ENCODE data around the gene CTXN1.

The CTXN1 gene

DNA sequence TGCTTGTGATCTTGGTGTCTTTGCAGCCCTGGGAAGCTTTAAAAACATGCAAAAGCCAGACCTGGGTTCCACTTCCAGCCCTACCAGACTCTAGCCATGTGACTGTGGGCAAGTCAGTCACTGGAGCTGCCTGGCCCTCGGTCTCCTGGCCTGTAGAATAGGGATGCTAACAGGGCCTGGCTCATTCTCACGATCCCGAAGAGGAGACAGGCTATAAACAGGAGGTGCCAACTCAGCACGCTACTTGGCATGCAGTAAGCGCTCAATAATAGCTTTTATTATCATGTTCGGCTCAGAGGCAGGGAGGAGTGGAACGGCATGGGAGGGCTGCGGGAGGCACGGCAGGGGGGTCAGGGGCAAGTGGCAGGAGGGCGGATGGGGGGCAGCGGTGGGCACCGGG is 1.7 kb downstream of the CTXN1 start:
- no peak overlapping the region for H3K4me3 ChIP-seq (ENCODE audit: low read length)
- no peak for DNase-seq (ENCODE audit: low read depth)
- TF ChIP-seq, protein P1, sequence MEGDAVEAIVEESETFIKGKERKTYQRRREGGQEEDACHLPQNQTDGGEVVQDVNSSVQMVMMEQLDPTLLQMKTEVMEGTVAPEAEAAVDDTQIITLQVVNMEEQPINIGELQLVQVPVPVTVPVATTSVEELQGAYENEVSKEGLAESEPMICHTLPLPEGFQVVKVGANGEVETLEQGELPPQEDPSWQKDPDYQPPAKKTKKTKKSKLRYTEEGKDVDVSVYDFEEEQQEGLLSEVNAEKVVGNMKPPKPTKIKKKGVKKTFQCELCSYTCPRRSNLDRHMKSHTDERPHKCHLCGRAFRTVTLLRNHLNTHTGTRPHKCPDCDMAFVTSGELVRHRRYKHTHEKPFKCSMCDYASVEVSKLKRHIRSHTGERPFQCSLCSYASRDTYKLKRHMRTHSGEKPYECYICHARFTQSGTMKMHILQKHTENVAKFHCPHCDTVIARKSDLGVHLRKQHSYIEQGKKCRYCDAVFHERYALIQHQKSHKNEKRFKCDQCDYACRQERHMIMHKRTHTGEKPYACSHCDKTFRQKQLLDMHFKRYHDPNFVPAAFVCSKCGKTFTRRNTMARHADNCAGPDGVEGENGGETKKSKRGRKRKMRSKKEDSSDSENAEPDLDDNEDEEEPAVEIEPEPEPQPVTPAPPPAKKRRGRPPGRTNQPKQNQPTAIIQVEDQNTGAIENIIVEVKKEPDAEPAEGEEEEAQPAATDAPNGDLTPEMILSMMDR (IDR thresholded peaks at IDR 0.05; ENCODE audit: insufficient read depth, low read depth, low read length, missing control alignments) = no peak

DNA sequence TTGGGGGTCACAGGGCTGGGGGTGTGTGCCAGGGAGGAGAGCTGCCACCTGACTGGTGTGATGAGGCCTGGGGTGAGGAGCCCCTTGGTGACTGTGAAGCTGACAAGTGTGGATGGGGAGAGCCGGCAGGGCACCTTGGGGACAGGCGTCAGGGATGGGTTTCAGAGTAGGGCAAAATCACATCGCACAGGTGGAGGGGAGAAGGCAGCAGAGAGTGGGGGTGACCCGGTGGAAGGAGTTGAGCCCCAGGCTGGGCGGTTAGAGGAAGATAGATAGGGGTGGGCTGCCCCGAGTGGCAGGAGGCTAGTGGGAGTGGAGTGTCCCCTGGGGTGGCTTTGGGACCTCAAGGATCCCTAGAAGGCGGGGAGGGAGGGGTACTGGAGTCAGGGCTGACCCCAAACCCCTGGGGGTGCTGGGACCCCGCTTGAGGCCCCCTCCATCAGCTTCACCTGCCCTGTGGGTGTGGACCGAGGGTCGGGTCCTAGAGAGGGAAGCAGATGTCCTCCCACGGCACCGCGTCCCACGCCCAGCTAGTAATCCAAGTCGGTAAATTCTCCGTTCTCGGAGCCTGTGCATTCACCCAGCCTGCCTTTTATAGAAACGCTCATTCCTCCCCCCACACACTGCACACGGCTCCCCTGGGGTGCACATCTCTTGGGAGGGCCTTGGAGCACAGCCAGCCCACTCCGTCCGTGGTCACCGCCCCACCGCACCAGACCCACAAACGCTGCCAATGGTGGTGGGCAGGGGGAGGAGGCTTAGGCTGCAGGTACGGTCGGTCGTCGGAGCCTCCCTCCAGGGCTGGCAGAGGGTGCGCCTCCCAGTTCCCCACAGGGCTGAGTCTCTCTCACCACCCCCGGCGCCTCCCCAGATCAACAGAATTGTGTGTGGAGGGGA is 2.4 kb downstream of the CTXN1 start:
- TF ChIP-seq, protein P1 (IDR thresholded peaks at IDR 0.05; ENCODE audit: insufficient read depth, low read depth, low read length, missing control alignments) = no peak
- no peak overlapping the region for H3K4me3 ChIP-seq (ENCODE audit: low read length)
- no peak for DNase-seq (ENCODE audit: low read depth)

DNA sequence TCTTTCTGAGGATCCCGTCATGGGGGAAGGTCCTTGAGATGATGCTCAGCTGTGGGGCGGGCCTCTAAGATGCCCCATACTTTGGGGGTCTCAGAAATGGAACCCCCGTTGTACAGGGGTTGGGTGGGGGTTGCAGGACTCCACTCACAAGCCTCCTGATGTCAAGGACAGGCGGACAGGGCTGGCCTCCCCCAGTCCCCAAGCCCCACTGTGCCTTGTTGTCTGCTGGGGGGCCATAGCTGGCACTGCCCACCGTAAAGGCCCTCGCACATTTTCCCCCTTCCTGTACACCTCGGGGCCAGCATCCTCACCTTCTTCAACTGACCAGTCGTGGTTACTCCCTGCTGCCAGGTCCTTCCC is 3.1 kb downstream of the CTXN1 start:
- no peak for DNase-seq (ENCODE audit: low read depth)
- TF ChIP-seq, protein P1 (IDR thresholded peaks at IDR 0.05; ENCODE audit: insufficient read depth, low read depth, low read length, missing control alignments) = no peak
- H3K4me3 ChIP-seq (ENCODE audit: low read length) = no peak overlapping the region

DNA sequence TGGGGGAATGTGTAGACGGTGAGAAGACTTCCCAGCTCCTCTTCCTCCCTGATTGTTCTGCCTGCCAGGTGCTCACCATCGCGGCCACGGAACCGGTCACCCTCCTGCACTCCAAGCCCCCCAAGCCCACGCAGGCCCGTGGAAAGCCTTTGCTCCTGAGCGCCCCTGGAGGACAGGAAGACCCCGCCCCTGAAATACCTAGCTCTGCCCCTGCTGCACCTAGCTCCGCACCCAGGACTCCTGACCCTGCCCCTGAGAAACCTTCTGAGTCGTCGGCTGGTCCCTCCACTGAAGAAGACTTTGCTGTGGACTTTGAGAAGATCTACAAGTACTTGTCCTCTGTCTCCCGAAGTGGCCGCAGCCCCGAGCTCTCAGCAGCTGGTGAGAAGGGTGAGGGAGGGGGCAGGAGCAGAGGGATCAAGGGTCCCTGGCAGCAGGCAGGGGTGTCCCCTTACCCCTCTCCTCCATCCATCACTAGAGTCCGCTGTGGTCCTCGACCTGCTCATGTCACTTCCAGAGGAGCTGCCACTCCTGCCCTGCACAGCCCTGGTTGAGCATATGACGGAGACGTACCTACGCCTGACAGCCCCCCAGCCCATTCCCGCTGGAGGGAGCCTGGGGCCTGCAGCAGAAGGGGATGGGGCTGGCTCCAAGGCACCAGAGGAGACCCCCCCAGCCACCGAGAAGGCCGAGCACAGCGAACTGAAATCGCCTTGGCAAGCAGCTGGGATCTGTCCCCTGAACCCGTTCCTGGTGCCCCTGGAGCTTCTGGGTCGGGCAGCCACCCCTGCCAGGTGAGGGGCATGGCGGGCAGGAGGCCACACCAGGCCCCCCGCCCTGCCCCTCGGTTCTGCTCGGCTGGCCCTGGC is 3.7 kb downstream of the CTXN1 start:
- no peak overlapping the region for H3K4me3 ChIP-seq (ENCODE audit: low read length)
- no peak for DNase-seq (ENCODE audit: low read depth)
- TF ChIP-seq, protein P1 (IDR thresholded peaks at IDR 0.05; ENCODE audit: insufficient read depth, low read depth, low read length, missing control alignments) = no peak

DNA sequence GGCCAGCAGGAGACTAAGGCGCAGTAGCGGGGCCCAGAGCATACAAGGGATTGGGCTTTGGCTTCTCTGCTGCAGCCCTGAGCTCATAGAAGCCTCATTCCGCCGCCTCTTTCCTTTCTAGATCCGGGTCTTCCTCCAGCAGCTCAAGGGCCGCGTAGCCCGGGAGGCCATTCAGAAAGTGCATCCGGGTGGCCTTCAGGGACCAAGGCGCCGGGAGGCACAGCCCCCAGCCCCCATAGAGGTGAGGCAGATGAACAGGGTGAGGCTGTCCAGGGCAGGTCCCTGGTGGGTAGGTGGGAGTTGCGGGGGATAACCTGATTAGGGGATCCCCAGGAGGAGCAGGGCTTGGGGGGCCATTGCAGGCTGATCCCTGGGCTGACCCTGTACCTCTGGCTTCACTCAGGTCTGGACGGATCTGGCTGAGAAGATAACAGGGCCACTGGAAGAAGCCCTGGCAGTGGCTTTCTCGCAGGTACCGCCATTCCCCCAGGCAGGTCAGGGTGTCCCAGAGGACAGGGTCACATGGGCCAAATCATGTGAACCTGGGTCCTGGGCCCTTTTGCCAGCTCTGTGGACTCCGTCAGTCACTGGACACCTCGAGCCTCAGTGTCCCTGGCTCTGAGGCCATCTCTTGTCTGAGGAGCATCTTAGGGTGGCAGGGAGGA is 4.5 kb downstream of the CTXN1 start:
- H3K4me3 ChIP-seq (ENCODE audit: low read length) = peak overlapping the region; percentile 47
- TF ChIP-seq, protein P1 (IDR thresholded peaks at IDR 0.05; ENCODE audit: insufficient read depth, low read depth, low read length, missing control alignments) = no peak
- DNase-seq (ENCODE audit: low read depth) = no peak

DNA sequence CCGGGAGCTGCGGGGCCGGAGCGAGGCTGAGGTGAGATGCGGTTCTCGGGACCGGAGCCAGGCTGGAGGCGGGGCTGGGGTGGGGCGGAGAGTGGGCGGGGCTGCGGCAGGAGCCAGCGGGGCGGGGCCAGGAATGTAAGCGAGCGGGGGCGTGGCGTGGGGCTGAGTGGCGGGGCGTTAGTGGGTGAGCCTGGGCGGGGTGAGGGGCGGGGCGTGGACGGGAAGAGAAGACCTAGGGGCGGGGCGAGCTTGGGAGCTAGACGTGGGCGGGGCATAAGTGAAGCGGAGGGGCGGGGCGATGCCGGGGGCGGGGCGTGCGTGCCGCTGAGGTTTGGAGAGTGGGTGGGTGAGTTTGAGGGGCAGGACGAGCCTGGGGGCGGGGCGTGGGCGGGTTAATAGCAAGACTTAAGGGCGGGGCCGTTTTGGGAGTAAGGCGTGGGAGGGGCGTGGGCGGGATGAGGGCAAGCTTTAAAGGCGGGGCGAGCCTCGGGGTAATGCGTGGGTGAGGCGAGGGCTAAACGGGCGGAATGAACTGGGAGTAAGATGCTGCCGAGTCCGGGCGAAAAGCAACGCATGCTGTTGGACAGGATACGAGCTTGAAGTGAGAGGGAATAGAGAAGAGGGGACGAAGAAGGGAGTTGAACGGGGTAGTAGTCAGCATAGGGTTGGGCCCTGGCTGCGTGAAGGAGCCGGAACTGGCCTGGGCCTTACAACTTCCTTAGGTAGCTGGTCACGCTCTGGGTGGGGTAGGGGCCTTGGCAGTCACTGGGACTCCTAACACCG is 5.2 kb downstream of the CTXN1 start:
- peak; percentile 98 for DNase-seq (ENCODE audit: low read depth)
- TF ChIP-seq, protein P1 (IDR thresholded peaks at IDR 0.05; ENCODE audit: insufficient read depth, low read depth, low read length, missing control alignments) = no peak
- peak overlapping the region; percentile 64 for H3K4me3 ChIP-seq (ENCODE audit: low read length)

Data from epithelial cell of esophagus (primary cell).